Activated T-helper 1 cell treated with anti-CD3 and anti-CD28 coated beads, Interleukin-2, amount 50 U/mL, for 16 hours (primary cell): ENCODE data around the gene TM2D3.
A peak's percentile ranks its signal among the peaks of the same experiment; 100 is the strongest.
"Not testable (repeated sequence)": the region's sequence is repeated elsewhere in the genome, so short reads cannot be mapped to it uniquely, and the experiment has no call there.

Source experiments
- DNase-seq, 2 donors: peaks; one replicate each; pipeline ENCODE4 v3.0.0-alpha.2; 2020; ENCODE audit warnings: low read depth in 1 of 2, low spot score in 1 of 2

The TM2D3 gene

DNA sequence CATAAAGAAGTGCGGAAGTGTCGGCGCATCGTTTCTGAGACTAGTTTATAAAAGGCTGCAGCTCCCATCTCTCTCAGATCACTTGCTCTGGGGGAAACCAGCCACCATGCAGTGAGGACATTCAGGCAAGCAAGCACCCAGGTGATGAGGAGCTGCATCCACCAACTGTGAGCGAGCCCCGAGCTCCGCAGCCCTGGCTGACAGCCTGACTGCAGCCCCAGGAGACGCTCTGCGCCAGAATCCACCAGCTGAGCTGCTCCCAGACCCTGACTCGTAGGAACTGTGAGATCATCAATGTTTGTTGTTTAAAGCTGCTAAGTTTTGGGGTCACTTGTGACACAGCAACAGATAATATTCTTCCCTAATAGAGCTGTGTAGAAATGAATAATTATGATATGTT is 5.0 kb upstream of the TM2D3 start:
- no peak for DNase-seq

DNA sequence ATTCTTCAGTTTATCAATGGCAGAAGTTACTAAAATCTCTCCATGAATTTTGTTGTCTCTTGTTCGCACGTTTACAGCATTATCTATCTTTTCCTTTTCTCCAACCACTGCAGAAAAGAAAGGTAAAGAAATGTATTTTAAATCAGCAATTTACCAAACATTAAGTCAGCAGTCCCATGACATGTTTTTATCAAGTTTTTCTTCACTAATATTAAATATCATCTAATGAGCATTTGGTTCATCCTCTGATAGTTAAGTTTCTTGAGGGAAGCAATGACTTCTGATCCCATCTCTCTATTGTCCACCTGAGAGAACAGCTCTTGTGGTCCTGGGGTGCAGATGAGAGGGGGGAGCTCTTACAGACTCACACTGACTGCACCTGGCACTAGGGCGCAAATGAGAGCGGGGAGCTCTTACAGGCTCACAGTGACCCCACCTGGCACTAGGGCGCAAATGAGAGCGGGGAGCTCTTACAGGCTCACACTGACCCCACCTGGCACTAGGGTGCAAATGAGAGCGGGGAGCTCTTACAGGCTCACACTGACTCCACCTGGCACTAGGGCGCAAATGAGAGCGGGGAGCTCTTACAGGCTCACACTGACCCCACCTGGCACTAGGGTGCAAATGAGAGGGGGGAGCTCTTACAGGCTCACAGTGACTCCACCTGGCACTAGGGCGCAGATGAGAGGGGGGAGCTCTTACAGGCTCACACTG is 2.6 kb upstream of the TM2D3 start:
- not testable (repeated sequence) for DNase-seq

DNA sequence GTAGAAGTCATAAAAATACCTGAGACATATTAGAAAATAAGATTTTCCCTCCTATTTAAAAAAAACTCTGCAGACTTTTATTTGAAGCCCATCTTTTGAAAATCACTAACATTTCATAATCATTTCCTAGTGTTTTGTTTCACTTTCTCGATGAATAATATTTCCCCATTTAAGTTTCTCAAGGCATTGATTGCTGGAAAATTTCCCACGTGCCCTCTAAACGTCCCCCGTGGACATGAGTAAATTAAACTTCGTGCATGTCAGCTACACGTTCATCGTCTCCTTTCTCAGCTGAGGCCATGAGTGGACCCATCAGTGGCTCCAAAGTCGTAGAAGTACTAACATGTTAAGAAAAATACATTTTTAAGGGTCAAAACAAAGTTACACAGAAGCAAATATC is 2.0 kb upstream of the TM2D3 start:
- no peak for DNase-seq

DNA sequence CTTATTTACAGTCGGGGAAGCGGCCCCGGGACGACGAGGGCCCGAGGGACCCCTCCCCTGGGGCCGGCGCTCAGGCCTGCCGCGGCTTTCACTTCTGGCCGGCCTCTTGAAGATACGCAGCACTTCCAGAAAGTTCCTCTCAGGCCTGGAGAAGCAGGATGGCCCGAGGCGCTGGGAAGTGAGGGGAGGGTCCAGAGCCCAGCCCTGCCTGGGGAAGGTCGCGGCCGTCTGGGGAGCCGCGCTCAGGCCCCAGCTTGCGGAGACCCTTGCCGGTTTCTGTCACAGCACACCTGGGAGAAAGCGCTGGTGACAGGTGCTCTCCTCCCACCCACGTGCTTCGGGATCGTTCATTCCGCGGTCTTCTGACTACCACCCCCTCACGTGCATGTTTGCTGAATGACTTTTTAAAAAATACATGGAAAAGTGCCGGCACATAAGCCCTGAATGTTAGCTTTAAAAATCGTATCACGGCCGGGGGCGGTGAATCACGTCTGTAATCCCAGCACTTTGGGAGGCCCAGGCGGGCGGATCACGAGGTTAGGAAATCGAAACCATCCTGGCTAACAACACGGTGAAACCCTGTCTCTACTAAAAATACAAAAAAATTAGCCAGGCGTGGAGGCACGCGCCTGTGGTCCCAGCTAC is 727 bp upstream of the TM2D3 start:
- no peak for DNase-seq

DNA sequence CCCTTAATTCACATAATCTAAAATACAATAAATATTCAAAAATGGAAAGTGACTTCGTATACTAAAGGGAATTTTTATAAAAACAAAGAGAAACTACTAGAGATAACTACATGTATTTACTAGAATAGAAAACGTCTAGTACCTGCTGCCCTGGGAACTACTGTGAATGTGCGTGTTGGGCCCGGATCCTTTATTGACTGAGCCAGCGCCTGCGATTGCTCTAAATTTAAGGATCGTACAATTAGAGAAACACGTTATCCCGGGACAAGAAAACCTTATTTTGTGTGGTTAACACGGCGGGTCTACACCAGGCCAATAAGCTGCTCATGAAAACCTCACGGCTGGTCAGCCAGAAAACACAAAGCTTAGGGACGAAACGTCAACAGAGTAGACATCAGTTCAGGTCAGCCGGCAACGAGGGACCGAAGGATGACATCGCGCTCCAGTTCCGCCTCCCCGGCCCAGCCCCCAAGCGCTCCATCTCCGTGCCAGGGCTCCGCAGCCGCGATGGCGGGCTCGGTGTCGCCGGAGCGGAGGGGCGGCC is 555 bp downstream of the TM2D3 start:
- DNase-seq: no peak

DNA sequence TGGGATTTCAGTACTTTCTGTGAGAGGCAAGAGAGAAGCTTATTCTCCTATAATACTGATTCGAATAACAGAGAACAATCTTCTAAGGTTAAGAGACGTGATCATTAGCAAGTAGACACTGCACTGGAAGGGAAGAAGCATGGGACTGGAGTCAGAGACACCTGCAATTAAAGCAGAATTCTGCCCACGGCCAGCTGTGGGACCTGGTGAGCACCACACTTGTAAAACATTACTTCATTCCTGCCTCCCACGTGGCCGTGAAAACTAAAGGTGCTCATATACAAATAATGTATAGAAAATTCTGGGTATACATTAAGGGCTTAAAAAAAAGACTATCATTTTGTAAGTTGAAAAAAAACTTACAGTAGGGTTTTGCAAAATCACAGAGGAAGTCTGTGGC is 2.0 kb downstream of the TM2D3 start:
- no peak for DNase-seq

DNA sequence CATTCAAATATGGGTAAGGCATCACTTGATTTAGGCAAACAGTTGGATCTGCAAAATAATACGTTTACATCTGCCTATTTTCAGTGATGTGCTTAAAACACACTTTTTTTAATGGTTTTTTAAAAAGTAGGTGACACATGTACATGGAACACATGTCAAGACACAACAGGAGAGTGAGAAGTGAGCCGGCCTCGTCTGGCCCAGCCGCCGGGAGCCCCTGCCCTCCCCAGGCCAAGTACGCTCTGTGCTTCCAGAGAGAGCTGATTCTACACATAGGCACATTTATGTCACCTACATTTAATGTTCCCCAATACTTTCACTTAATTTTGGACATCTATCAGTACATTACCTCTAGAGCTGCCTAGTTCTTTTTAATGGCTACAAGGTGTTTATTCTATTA is 3.8 kb downstream of the TM2D3 start:
- DNase-seq: no peak

DNA sequence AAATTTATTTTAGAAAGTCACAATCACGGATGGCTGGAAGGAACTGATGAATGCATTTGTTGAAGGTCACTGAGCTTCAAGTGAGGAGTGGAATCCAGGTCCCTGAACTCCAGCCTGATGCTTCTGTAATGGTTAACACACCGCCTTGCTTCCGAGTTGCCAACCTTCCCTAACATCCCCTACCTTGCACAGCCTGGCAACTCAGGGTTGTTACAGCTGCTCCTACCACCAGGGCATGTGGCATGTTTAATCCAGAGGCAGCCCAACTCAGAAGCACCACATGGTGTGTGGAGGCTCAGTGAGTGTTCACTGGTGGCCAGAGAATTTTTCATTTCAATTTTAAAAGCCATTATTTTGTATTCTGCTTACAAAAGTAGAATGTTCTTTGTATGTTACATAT is 4.9 kb downstream of the TM2D3 start:
- no peak for DNase-seq

DNA sequence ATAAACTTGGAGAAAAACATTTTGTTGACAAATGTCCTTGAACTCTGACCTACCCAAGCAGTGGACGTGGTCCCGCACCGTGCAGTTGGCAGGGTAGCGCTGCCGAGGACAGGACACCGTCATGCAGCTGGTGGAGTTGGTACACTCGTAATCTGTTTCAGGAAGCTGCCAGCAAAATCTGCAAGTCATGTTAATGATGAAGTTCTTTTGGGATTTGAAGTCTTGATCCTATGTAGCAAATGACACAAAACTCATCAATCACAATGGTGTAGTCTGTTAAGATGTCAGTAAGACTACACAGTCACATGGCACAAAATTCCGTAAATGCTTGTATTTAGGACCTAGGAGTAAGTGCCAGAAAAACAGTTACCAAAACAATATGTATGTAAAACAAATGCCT is 5.5 kb downstream of the TM2D3 start:
- no peak for DNase-seq

DNA sequence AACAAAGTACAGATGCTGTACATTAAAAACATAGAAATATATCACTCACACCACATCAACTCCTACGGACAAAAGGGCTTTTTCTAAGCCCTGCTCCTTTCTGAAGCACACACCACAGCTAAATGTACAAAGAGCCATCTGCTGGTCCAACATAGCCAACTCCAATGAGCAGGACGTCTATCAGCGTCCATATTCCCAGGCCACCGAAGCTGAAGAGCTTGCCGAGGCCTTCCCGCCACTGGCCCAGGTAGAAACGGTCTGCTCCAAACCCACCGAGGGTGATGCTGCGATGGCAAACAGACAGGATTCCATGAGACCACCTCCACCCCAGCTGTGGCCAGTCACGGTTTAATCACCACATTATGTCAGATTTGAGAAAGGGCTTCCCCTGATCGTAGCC is 9.8 kb downstream of the TM2D3 start:
- DNase-seq: no peak

DNA sequence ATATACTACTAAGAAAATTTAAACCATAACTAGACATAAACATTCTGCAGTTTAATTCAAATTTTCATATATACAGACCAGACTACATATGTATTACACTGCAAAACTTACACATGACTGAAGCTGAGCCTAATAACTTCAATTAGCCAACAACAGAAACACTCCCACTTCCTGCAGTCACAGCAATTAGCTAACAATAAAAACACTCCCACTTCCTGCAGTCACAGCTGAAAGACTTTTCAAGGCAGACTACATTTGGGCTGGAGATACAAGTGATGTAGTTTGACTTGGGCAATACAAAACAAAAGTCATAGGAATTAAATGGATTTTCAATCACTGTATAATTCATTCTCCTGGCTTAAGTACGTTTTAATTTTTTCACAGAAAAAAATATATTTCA is 10.3 kb downstream of the TM2D3 start:
- DNase-seq: no peak

DNA sequence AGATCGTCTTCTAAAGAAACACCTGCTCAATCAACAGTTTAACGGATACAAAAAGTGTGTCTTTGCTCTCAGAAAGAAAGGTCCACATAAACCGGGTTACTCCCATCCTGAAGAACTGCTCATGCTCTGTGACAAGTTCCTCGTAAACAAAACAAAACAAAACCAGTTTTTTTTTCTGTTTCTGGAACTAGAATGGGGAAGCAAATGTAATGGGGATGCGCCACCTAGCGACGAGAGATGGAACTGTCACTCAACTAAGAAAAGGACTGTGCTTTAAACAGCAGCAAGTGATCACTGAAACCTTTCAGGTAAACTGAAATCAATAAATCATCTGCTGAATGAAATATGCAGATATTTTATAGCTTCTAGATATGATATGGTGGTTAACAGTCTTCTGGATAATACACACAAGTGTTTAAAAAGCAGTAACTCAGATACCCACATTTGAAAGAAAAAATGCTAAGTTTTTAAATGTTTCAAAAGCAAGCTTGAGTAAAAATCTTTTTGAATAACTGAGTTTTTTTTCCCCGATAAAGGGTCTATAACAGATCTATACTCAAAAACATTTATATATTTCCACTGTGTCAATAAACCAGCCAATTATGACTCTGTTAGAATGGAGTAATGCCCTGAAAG is 10.9 kb downstream of the TM2D3 start:
- DNase-seq: peak; percentile 53 to 64

DNA sequence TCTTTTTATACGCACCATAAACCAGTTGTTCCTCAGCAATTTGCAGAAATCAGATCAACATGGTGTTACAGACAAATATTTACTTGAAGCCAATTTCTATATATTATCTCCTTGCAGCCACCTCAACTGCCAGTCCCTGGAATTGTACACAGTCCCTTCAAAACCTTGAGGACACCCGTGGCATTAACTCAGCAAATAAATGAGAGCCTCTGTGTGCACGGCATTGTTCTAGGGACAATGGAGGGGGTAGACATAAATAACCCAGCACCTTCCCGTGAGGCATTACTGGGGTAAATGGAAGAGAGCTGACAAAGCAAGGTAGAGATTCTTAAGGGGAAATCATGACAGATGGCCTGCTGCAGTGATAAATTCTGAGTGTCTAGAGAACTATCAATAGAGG is 12.5 kb downstream of the TM2D3 start:
- no peak for DNase-seq

DNA sequence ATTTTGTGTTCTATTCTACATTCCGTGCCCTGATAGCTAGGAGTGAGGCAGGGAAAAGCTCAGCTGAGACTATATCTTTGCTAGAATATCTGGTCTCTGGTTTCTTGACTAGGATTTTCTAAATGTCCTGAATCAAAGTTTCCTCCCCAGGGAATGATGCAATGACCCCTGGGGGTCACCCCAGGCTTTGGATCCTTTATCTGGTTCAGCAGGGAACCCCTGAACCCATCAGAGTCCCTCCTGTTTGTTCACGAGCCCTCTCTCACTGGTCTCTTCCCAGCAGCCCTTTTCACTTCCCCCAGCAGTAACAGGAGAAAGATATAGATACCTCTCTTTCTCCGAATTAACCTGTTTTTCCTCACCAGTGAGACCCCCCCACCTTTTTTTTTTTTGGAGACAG is 14.3 kb downstream of the TM2D3 start:
- no peak for DNase-seq

DNA sequence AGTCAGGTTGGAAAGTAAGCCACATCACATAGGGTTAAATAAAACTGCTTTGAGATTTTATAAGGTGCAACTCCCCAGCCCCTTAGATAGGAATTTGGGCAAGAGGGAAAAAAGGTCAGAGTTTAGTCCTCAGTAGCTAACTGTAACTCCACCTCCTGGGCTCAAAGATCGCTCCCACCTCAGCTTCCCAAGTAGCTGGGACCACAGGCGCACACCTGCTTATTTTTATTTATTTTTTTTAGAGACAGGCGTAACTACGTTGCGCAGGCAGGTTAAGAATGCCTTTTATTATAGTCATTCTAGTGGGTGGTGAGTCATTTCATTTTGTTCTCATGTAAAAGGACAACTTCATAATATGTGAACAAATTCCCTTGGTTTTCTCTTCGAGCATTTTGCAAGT is 14.7 kb downstream of the TM2D3 start:
- DNase-seq: no peak

DNA sequence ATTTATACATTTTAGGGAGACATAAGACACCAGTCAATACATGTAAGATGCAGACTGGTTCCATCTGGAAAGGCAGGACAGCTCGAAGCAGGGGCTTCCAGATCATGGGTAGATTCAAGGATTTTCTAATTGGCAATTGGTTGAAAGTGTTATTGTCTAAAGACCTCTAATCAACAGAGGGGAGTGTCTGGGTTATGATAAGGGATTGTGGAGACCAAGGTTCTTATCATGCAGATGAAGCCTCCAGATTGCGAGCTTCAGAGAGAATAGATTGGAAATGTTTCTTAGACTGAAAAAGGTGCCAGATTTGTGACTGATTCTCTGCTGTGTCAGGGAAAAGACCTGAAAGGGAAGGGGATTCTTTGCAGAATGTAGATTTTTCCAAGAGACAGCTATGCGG is 15.1 kb downstream of the TM2D3 start:
- no peak for DNase-seq

DNA sequence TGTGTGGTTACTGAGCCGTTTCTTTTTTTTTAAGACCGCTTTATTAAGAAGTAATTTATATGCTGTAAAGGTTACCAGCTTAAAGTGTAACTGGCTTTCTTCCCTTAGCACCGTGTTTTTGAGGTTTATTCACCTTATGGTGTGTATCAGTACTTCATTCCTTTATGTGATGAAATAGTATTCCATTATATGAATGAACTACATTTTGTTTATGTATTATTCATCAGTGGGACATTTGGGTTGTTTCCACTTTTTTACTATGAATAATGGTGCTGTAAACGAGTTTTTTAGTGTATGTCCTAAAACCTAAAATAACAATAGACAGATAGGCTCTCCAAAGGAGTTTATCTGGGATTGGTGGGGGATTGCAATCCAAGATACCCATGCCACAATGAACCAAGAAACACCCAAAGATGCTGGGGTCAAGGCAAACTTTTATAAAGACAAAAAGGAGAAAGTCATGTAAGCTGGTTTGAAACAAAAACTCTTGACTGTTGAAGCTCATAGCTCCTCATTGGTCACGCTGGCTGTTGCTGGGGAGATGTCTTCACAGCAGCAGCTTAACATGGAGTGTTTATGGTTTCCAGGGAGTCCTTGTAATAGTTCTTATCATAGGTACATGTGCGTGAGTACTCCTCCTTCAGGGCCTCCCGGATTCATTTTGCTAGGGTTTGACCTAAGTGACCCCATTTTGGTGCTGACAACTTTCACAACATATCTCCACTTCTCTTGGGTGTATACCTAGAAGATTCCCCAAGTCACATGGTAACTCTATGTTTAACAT is 16.0 kb downstream of the TM2D3 start:
- DNase-seq: no peak

DNA sequence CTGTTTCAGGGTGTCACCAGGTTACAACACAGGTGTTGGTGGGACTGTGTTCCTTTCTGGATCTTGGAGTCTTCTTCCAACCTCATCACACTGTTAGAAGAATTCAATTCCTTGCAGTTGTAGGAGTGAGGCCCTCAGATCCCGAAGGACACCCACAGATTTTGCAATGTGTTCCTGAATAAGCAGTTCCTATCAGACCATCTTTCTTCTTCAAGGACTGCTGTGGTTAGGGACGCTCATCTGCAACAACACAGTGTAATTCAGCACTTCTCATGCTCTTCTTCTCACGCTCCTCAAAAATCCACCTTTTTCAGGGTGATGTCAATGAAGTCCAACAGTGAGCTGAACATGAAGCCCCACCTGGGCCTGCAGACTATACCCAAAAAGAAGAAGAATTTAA is 18.8 kb downstream of the TM2D3 start:
- no peak for DNase-seq

DNA sequence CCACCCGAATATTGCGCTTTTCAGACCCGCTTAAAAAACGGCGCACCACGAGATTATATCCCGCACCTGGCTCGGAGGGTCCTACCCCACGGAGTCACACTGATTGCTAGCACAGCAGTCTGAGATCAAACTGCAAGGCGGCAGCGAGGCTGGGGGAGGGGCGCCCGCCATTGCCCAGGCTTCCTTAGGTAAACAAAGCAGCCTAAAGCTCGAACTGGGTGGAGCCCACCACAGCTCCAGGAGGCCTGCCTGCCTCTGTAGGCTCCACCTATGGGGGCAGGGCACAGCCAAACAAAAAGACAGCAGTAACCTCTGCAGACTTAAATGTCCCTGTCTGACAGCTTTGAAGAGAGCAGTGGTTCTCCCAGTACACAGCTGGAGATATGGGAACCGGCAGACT is 25.5 kb downstream of the TM2D3 start:
- DNase-seq: not testable (repeated sequence)

DNA sequence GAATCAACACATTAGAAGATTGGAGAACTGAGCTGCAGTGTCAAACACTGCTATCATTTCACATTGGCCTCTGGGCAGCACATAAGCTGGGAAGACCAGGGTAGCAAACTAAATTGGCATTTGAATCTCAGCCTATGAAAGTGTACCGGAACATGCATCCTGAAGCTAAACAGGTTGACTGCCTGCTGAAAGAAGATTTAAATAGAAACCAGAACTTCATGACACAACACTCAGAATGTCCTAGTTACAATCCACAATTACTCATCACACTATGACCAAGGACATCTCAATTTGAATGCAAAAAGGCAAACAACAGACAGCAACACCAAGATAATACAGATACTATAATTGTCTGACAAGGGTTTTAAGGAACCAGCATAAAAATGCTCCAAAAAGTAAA is 26.2 kb downstream of the TM2D3 start:
- no peak for DNase-seq

DNA sequence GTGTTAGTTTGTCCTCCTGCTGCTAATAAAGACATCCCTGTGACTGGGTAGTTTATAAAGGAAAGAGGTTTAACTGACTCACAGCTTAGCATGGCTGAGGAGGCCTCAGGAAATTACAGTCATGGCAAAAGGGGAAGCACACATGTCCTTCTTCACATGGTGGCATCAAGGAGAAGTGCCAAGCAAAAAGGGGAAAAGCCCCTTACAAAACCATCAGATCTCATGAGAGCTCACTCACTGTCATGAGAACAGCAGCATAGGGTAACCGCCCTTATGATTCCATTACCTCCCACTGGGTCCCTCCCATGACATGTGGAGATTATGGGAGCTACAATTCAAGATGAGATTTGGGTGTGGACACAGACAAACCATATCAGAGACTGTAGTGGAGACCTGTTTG is 27.0 kb downstream of the TM2D3 start:
- DNase-seq: no peak
